ENCODE data around the gene SORCS1. TPM values are rescaled to one million over a fixed set of nuclear protein-coding genes. Genes with fewer than 3 reads are reported as not detected.
"Not testable (repeated sequence)": the region's sequence is repeated elsewhere in the genome, so short reads cannot be mapped to it uniquely, and the experiment has no call there.

SORCS1 gene
- polyA plus RNA-seq, 3 donors, result 0.09 TPM; not detected in 2

DNA sequence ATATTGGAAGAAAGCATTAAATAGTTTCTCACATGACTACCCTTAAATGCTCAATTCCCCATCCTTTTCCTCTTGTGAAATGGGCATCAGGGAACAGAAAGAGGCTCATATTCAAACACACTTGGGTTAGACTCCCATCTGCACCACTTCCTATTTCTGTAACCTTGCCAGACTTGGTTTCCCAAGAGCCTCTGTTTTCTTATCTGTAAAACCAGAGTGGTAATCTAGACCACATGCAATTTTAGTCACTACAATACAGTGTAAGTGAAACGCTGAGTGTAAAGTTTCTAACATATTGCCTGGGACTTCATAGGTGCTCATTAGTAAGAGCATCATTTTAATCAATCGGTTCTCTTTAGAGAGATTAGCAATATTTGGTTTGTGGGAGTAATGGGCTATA is 136.3 kb downstream of the SORCS1 start:
- no peaks in the 10 kb centered on the region for H3K79me2 ChIP-seq (ENCODE audit: insufficient read depth, low read length)
- H3K4me1 ChIP-seq (ENCODE audit: control insufficient read depth in 1 of 2, insufficient read depth in 2 of 2, low read length in 2 of 2), result peaks cover 0 to 9% of the 10 kb centered on the region in 2 donors
- TF ChIP-seq, protein P1, sequence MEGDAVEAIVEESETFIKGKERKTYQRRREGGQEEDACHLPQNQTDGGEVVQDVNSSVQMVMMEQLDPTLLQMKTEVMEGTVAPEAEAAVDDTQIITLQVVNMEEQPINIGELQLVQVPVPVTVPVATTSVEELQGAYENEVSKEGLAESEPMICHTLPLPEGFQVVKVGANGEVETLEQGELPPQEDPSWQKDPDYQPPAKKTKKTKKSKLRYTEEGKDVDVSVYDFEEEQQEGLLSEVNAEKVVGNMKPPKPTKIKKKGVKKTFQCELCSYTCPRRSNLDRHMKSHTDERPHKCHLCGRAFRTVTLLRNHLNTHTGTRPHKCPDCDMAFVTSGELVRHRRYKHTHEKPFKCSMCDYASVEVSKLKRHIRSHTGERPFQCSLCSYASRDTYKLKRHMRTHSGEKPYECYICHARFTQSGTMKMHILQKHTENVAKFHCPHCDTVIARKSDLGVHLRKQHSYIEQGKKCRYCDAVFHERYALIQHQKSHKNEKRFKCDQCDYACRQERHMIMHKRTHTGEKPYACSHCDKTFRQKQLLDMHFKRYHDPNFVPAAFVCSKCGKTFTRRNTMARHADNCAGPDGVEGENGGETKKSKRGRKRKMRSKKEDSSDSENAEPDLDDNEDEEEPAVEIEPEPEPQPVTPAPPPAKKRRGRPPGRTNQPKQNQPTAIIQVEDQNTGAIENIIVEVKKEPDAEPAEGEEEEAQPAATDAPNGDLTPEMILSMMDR (IDR thresholded peaks at IDR 0.05), result no peak
- peaks cover 0 to 9% (median 5%) of the 10 kb centered on the region in 7 donors for H3K9me3 Mint-ChIP-seq
- intact Hi-C loops (cut with micrococcal nuclease), result no loop called here
- peaks cover 30% of the 10 kb centered on the region for H3K4me1 Mint-ChIP-seq
- no peaks in the 10 kb centered on the region for H3K36me3 ChIP-seq (replicated peaks in 1 of 2; ENCODE audit: control insufficient read depth in 1 of 2, insufficient read depth in 2 of 2, low read length in 2 of 2)
- H3K27ac ChIP-seq (ENCODE audit: low read depth in 1 of 2, low read length in 2 of 2), result no peak overlapping the region
- no peaks in the 10 kb centered on the region for H3K36me3 Mint-ChIP-seq
- peaks cover 0 to 5% (median 1%) of the 10 kb centered on the region in 3 donors for H3K27me3 Mint-ChIP-seq (ENCODE audit: low read depth in 3 of 3)
- no peaks in the 10 kb centered on the region for H3K9me3 ChIP-seq (replicated peaks in 1 of 2; ENCODE audit: control insufficient read depth in 1 of 2, insufficient read depth in 1 of 2, low read length in 2 of 2)
- no peaks in the 10 kb centered on the region for H4K20me1 ChIP-seq (ENCODE audit: insufficient read depth, low read length)
- H3K4me3 Mint-ChIP-seq, result no peak overlapping the region
- no peak overlapping the region for H3K4me3 ChIP-seq (replicated peaks in 1 of 3; ENCODE audit: low read depth in 2 of 3, low read length in 3 of 3)
- H3K9ac ChIP-seq (ENCODE audit: insufficient read depth, low read length, poor library complexity, severe bottlenecking), result no peak overlapping the region
- no peak overlapping the region for H2AFZ ChIP-seq (ENCODE audit: insufficient read depth, low read depth, low read length, poor library complexity, severe bottlenecking)
- peak in 1 of 3 donors; percentile 13 for DNase-seq
- H3K27me3 ChIP-seq (ENCODE audit: control insufficient read depth in 2 of 2, insufficient read depth in 2 of 2, low read length in 2 of 2), result no peaks in the 10 kb centered on the region
- whole genome bisulfite sequencing (ENCODE audit: insufficient coverage), result no CpG with 5 or more reads among the region's 2 CpGs
- H3K27ac Mint-ChIP-seq, result no peak overlapping the region
- no peak overlapping the region for H3K4me2 ChIP-seq (replicated peaks; ENCODE audit: extremely low read depth, low read length, poor library complexity, severe bottlenecking)

DNA sequence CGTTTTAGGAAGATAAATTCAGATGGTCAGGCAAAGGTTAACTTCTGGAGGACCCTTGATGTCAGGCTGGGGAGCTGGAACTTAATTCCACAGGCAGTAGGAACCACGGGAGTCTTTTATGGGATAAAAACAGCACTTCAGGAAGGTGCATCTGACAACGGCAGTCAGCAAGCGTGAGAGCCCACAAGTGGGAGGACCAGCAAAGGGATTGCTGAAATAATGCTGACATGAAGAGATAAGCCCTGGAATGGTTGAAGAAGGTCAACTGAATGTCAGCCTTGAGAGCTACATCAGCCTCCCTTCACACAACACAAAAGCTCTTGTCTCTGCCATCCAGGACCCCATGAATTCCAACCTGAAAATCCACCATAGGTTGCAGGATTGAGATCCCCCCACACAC is 138.8 kb downstream of the SORCS1 start:
- Histone ChIP-seq H3K79me2 (ENCODE audit: insufficient read depth, low read length) (no peaks in the 10 kb centered on the region), H3K9me3 (replicated peaks in 1 of 2; ENCODE audit: control insufficient read depth in 1 of 2, insufficient read depth in 1 of 2, low read length in 2 of 2) (no peaks in the 10 kb centered on the region)
- intact Hi-C loops (cut with micrococcal nuclease), result no loop called here

DNA sequence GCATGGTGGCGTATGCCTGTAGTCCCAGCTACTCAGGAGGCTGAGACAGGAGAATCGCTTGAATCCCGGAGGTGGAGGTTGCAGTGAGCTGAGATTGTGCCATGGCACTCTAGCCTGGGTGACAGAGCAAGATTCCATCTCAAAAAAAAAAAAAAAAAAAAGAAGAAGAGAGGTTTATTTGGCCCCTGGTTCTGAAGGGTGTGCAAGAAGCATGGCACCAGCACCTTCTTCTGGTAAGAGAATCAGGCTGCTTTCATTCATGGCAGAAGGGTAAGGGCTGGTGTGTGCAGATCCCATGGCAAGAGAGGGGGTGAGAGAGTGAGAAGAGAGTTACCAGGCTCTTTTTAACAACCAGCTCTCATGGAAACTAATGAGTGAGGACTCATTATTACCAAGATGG is 140.5 kb downstream of the SORCS1 start:
- H3K27ac Mint-ChIP-seq; H3K27me3 Mint-ChIP-seq (ENCODE audit: low read depth in 3 of 3); H3K27me3 ChIP-seq (ENCODE audit: control insufficient read depth in 2 of 2, insufficient read depth in 2 of 2, low read length in 2 of 2); H3K27ac ChIP-seq (ENCODE audit: low read depth in 1 of 2, low read length in 2 of 2); DNase-seq; H3K36me3 ChIP-seq (replicated peaks in 1 of 2; ENCODE audit: control insufficient read depth in 1 of 2, insufficient read depth in 2 of 2, low read length in 2 of 2); H3K36me3 Mint-ChIP-seq; H3K79me2 ChIP-seq (ENCODE audit: insufficient read depth, low read length); H2AFZ ChIP-seq (ENCODE audit: insufficient read depth, low read depth, low read length, poor library complexity, severe bottlenecking); H4K20me1 ChIP-seq (ENCODE audit: insufficient read depth, low read length); H3K9me3 ChIP-seq (replicated peaks in 1 of 2; ENCODE audit: control insufficient read depth in 1 of 2, insufficient read depth in 1 of 2, low read length in 2 of 2); H3K4me2 ChIP-seq (replicated peaks; ENCODE audit: extremely low read depth, low read length, poor library complexity, severe bottlenecking); H3K4me1 ChIP-seq (ENCODE audit: control insufficient read depth in 1 of 2, insufficient read depth in 2 of 2, low read length in 2 of 2); H3K9me3 Mint-ChIP-seq; H3K4me3 Mint-ChIP-seq; H3K4me3 ChIP-seq (replicated peaks in 1 of 3; ENCODE audit: low read depth in 2 of 3, low read length in 3 of 3); intact Hi-C loops (cut with micrococcal nuclease); H3K9ac ChIP-seq (ENCODE audit: insufficient read depth, low read length, poor library complexity, severe bottlenecking): not testable (repeated sequence)
- WGBS (ENCODE audit: insufficient coverage), result 100% methylated on average over 1 of the region's 3 CpGs
- peaks cover 15% of the 10 kb centered on the region for H3K4me1 Mint-ChIP-seq

More for the DNA sequence above, 138.8 kb downstream of the SORCS1 start:
- Histone ChIP-seq H3K4me1 (ENCODE audit: control insufficient read depth in 1 of 2, insufficient read depth in 2 of 2, low read length in 2 of 2) (no peaks in the 10 kb centered on the region), H3K27me3 (ENCODE audit: control insufficient read depth in 2 of 2, insufficient read depth in 2 of 2, low read length in 2 of 2) (no peaks in the 10 kb centered on the region), H3K27ac (ENCODE audit: low read depth in 1 of 2, low read length in 2 of 2) (no peak overlapping the region), H4K20me1 (ENCODE audit: insufficient read depth, low read length) (no peaks in the 10 kb centered on the region), H2AFZ (ENCODE audit: insufficient read depth, low read depth, low read length, poor library complexity, severe bottlenecking) (no peak overlapping the region), H3K36me3 (replicated peaks in 1 of 2; ENCODE audit: control insufficient read depth in 1 of 2, insufficient read depth in 2 of 2, low read length in 2 of 2) (no peaks in the 10 kb centered on the region), H3K9ac (ENCODE audit: insufficient read depth, low read length, poor library complexity, severe bottlenecking) (no peak overlapping the region), H3K4me2 (replicated peaks; ENCODE audit: extremely low read depth, low read length, poor library complexity, severe bottlenecking) (no peak overlapping the region), H3K4me3 (replicated peaks in 1 of 3; ENCODE audit: low read depth in 2 of 3, low read length in 3 of 3) (no peak overlapping the region)
- Mint-ChIP-seq H3K4me1 (peaks cover 15% of the 10 kb centered on the region), H3K27ac (no peak overlapping the region), H3K4me3 (no peak overlapping the region), H3K9me3 (peaks cover 0 to 5% (median 3%) of the 10 kb centered on the region in 7 donors), H3K36me3 (no peaks in the 10 kb centered on the region), H3K27me3 (ENCODE audit: low read depth in 3 of 3) (peaks cover 0 to 5% (median 1%) of the 10 kb centered on the region in 3 donors)
- DNase-seq, result no peak
- WGBS (ENCODE audit: insufficient coverage), result 95% methylated on average over 4 of the region's 4 CpGs
- TF ChIP-seq, protein P1 (IDR thresholded peaks at IDR 0.05), result no peak

All from CD14-positive monocyte (primary cell).